ENCODE data around the gene MRPS27.
"Not testable (repeated sequence)": the region's sequence is repeated elsewhere in the genome, so short reads cannot be mapped to it uniquely, and the experiment has no call there.

Gene MRPS27

GRCh38 chr5:72197393-72197792 lies 122.6 kb downstream of the MRPS27 start:
- no peak for DNase-seq

- no peak for DNase-seq
Observed at GRCh38 chr5:72195581-72195980, 124.5 kb downstream of the MRPS27 start.

DNA sequence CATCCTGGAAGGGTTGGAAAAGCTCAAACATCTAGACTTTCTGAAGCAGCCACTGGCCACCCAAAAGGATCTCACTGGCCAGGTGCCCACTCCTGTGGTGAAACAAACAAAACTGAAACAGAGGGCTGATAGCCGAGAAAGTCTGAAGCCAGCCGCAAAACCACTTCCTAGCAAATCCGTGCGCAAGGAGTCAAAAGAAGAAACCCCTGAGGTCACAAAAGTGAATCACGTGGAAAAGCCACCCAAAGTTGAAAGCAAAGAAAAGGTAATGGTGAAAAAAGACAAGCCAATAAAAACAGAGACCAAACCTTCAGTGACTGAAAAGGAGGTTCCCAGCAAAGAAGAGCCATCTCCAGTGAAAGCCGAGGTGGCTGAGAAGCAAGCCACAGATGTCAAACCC lies 125.2 kb downstream of the MRPS27 start:
- no peak for DNase-seq

GRCh38 chr5:72191404-72191803 lies 128.6 kb downstream of the MRPS27 start:
- DNase-seq = no peak

- no peak for DNase-seq
Observed at GRCh38 chr5:72189146-72189545, 130.9 kb downstream of the MRPS27 start.

- no peak for DNase-seq
Observed at GRCh38 chr5:72188166-72188565, 131.9 kb downstream of the MRPS27 start.

- no peak for DNase-seq
Observed at GRCh38 chr5:72187388-72188075, 132.5 kb downstream of the MRPS27 start.

DNA sequence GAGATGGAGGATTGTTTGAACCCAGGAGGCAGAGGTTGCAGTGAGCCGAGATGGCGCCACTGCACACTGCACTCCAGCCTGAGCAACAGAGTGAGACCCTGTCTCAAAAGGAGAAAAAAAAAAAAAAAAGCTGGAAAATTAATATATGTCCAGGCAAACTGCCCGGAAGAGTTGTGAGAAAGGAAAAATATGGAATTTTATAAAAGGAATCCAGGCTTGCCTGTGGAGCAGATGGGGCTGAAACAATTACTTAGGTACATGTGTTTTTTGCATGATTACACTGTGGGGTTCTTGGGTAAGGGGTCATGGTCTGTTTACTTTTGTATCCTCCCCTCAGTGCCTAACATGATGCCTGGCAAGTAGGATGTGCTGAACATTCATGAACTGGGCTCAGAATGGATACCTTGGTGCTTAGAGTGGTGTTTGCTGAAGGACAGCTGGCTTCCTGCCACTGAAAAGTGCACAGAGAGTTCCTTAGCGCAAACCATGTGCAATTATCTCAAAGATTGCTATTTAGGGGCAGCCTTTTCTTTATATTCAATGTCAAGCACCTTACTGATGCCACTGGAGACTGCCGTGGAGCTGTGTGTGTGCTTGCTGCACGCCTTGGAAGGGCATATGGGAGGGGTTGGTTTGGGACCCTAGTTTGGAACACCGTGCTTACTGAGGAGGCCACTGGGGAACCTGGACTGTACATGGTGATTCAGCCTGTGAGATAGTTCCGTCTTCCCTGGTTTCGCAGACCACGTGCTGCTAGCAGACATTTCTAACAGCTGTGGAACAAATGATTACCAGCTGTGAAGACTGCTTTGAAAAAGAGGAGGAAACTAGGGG lies 134.3 kb downstream of the MRPS27 start:
- DNase-seq = no peak

DNA sequence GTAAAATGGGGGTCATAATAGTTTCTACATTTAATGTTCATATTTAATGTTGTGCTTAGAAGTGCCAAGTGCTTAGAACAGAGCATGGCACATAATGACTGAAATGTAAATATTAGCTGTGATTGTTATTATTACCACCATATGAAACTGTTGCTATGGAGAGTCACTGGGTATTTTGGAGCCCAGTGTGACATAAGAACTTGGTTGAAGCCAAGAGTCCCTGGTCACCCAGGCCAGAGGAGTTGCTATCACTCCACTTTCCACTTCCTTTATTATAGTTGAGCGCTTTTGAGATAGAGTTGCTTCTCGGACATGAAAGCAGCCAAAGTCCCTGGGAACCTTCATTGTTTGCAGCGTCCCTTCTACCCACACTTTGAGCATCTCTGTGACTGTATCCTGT lies 135.6 kb downstream of the MRPS27 start:
- DNase-seq = no peak

- DNase-seq = no peak
Observed at GRCh38 chr5:72183101-72183520, 136.9 kb downstream of the MRPS27 start.

DNA sequence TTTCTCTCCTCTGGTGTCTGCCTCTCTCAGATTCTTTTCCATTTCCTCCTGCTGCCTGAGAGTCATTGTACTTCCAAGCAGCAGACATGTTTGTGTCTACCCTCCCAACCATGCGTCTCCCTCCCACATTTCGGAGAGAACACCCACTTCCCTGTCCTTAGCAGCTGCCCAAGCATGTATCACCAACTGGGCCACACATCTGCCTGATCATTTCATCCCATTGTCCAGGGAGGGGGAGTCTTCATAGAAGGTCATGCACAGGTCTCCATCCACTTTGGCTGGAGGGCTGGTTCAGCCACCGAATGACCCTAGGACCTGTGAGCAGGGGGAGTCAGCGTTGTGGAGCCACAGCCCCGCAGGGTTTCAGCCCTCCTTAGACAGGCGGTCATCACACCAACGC lies 137.4 kb downstream of the MRPS27 start:
- no peak for DNase-seq

- DNase-seq = no peak
Observed at GRCh38 chr5:72180925-72181324, 139.1 kb downstream of the MRPS27 start.

- DNase-seq = no peak
Observed at GRCh38 chr5:72179816-72180440, 140.1 kb downstream of the MRPS27 start.

DNA sequence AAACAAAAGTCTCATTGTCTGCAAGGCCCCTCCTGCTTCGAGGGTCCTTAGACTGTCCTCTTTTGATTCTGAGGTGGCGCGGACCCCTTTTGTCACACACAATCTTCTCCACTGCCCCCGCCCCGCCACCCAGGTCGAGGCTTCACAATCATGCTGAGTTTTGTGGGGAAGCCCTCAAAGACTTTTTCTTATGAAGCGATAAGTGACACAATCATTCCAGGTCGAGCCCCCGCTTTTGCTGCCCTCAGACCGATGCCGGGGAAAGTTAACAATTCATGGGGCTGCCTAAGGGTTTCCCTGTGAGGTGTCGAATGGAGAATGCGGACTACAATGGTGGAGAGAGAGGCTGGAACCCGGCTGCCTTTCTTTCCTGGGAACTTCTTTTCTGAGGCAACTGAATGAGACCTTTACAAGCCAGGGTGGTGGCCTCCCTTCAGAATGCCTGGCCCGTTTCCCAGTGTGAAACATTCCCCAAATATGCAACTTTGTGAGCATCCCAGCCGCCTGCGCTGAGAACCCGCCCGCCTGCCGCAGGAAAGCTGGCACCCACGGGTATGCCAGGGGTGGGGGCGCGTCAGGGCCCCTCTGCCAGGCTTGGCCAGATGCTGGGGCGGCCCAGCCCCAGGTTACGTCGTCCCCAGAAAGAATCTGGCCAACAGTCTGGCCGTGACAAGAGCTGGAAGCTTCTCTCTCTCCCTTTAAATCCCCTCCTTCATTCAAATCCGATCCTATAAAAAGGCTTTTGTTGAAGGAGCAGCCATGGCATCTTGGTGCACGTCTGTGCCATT lies 140.8 kb downstream of the MRPS27 start:
- no peak for DNase-seq

DNA sequence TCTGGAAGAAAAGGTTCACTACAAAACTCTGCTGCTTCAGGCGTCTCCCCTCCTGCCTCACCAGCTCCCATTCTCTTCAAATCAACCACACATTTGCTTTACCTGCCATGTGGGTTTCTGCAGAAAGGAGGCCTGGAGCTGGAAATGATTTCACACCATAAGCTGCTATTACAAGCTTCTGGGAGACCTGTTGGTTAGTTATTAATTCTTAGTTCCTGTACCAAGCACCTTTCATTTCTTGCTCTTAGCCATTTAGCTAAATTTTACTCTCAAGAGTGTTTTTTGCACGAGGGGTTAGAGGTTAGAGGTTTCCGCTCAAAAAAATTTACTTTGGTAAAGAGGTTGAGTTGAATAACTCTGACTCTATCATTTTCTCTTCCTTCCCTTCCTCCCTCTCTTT lies 142.5 kb downstream of the MRPS27 start:
- no peak for DNase-seq

DNA sequence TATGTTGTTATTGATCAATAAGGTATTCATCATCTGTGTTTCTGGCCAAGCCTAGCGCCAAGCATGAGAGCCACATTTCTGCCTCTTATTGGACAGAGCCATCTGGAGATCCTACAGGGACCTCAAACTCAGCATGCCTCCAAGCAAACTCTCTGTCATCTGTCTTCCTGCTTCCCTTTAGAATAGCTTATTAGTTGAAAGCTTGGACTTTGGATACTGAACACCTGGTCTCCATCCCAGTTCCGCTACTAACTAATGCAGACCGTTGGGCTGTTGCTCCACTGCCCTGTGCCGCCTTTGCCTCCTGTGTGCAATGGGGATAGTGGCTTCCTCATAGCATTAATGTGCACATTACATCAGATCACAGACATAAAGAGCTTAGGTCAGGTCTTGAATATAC lies 147.3 kb downstream of the MRPS27 start:
- DNase-seq = no peak

GRCh38 chr5:72171667-72172066 lies 148.4 kb downstream of the MRPS27 start:
- DNase-seq = no peak

GRCh38 chr5:72171181-72171580 lies 148.9 kb downstream of the MRPS27 start:
- not testable (repeated sequence) for DNase-seq

- DNase-seq = no peak
Observed at GRCh38 chr5:72170101-72170500, 149.9 kb downstream of the MRPS27 start.

Data from NCI-H2171 treated with DMSO at 0.1 percent for 48 hours (cell line).